ENCODE measurements around the gene COL6A2.
"Not testable (repeated sequence)": the region's sequence is repeated elsewhere in the genome, so short reads cannot be mapped to it uniquely, and the experiment has no call there.

COL6A2 gene

GRCh38 chr21:46094401-46095082 is 3.4 kb upstream of the COL6A2 start:
- DNase-seq (ENCODE audit: low spot score) = no peak

- DNase-seq (ENCODE audit: low spot score) = no peak
Measured at GRCh38 chr21:46095083-46095719, 2.7 kb upstream of the COL6A2 start.

GRCh38 chr21:46095814-46096595 is 1.9 kb upstream of the COL6A2 start:
- DNase-seq (ENCODE audit: low spot score) = no peak

GRCh38 chr21:46096596-46097335 is 1.1 kb upstream of the COL6A2 start:
- no peak for DNase-seq (ENCODE audit: low spot score)

- no peak for DNase-seq (ENCODE audit: low spot score)
Measured at GRCh38 chr21:46098303-46099141, 610 bp downstream of the COL6A2 start.

- no peak for DNase-seq (ENCODE audit: low spot score)
Measured at GRCh38 chr21:46099476-46099875, 1.6 kb downstream of the COL6A2 start.

- no peak for DNase-seq (ENCODE audit: low spot score)
Measured at GRCh38 chr21:46100020-46100419, 2.1 kb downstream of the COL6A2 start.

GRCh38 chr21:46100426-46100825 is 2.5 kb downstream of the COL6A2 start:
- no peak for DNase-seq (ENCODE audit: low spot score)

- no peak for DNase-seq (ENCODE audit: low spot score)
Measured at GRCh38 chr21:46100906-46101305, 3.0 kb downstream of the COL6A2 start.

- no peak for DNase-seq (ENCODE audit: low spot score)
Measured at GRCh38 chr21:46104104-46104503, 6.2 kb downstream of the COL6A2 start.

- DNase-seq (ENCODE audit: low spot score) = not testable (repeated sequence)
Measured at GRCh38 chr21:46107376-46107775, 9.5 kb downstream of the COL6A2 start.

GRCh38 chr21:46108827-46109312 is 11.0 kb downstream of the COL6A2 start:
- no peak for DNase-seq (ENCODE audit: low spot score)

- DNase-seq (ENCODE audit: low spot score) = no peak
Measured at GRCh38 chr21:46109313-46110221, 11.7 kb downstream of the COL6A2 start.

GRCh38 chr21:46110499-46111192 is 12.7 kb downstream of the COL6A2 start:
- no peak for DNase-seq (ENCODE audit: low spot score)

- no peak for DNase-seq (ENCODE audit: low spot score)
Measured at GRCh38 chr21:46111193-46111571, 13.3 kb downstream of the COL6A2 start.

GRCh38 chr21:46111857-46112724 is 14.2 kb downstream of the COL6A2 start:
- DNase-seq (ENCODE audit: low spot score) = no peak

- DNase-seq (ENCODE audit: low spot score) = no peak
Measured at GRCh38 chr21:46112725-46113215, 14.9 kb downstream of the COL6A2 start.

- no peak for DNase-seq (ENCODE audit: low spot score)
Measured at GRCh38 chr21:46113497-46114176, 15.7 kb downstream of the COL6A2 start.
